ENCODE results near the gene SLC66A1. TPM values are rescaled to one million over a fixed set of nuclear protein-coding genes. Genes with fewer than 3 reads are reported as not detected.

SLC66A1 gene
- total RNA-seq, 1 donor, result 18.6 TPM

GRCh38 chr1:19360843-19361610 is 48.9 kb downstream of the SLC66A1 start:
- no peak for TF ChIP-seq CTCF (IDR thresholded peaks at IDR 0.05; ENCODE audit: insufficient read depth, low read depth, low read length)
- DNase-seq (ENCODE audit: low read depth), result no peak
- no peak overlapping the region for H3K4me3 ChIP-seq (ENCODE audit: low read depth, low read length)

DNA sequence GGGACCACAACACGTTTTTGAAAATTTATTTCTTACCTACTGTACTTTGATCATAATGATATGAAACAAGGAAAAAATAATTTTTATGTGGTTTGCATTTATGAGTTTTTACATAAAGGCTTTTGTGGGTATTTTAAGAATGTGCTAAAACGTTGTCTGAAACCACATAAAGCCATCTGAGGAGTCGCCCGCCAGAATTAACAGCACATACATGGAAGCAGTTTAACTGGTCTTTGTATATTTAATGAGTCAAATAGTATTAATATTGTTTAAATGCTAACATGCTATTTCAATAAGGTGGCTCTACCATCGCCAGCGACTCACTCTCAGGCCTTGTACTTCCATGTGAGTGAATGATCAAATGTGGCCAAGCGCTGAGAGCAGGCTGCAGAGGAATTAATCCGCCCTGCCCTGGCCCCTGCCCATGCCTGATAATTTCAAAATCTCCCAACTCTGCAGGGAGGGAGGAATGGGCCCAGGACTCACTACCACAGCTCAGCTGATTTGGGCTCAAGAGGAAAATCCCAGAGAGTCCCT is 49.6 kb downstream of the SLC66A1 start:
- DNase-seq (ENCODE audit: low read depth), result no peak
- TF ChIP-seq CTCF (IDR thresholded peaks at IDR 0.05; ENCODE audit: insufficient read depth, low read depth, low read length), result no peak

GRCh38 chr1:19363536-19364152 is 51.5 kb downstream of the SLC66A1 start:
- no peak for TF ChIP-seq CTCF (IDR thresholded peaks at IDR 0.05; ENCODE audit: insufficient read depth, low read depth, low read length)
- DNase-seq (ENCODE audit: low read depth), result no peak
- H3K4me3 ChIP-seq (ENCODE audit: low read depth, low read length), result no peak overlapping the region

More for the DNA sequence above, 49.6 kb downstream of the SLC66A1 start:
- H3K4me3 ChIP-seq (ENCODE audit: low read depth, low read length), result no peak overlapping the region

- DNase-seq (ENCODE audit: low read depth), result no peak
- no peak for TF ChIP-seq CTCF (IDR thresholded peaks at IDR 0.05; ENCODE audit: insufficient read depth, low read depth, low read length)
These were observed 53.6 kb downstream of the SLC66A1 start for GRCh38 chr1:19365721-19366120.

DNA sequence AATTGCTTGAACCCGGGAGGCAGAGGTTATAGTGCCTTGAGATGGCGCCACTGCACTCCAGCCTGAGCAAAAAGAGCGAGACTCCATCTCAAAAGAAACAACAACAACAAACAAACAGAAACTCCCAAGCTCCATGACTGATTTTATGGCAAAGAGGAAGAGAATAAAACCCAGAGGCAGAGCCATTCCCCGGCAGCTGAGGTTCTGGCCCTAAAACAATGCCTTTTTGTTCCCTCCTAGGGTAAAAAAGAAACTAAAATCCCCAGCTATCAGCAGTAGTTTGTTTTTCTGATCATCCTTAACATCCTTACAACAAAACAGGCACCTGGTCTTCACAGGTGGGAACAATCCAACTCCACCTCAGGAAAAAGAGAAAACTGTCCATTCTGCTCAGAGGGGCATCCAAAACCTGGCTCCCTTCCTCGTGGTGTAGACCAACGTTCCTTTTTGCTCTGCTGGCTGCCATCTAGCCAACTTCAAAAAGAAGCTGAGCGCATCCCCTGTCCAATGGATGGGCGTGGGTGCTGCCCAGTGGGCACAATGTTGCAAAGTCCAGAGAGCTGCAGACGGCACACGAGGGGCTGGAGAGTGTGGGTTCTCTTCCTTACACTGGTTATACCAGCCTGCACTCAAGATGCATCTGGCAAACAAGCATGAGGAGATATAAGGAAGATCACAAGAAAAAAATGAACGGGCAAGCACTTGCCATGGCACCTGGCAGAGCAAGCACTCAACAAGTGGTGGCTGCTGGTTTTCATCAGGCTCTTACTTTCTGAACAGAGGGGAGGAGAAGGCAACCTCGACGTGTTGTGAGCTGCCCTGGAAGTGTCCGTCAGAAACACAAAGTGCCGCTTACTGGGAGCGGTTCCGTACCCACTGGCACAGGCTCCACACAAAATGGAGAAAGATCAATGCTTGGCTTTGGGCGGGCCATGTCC is 54.7 kb downstream of the SLC66A1 start:
- DNase-seq (ENCODE audit: low read depth), result no peak
- H3K4me3 ChIP-seq (ENCODE audit: low read depth, low read length), result no peak overlapping the region
- no peak for TF ChIP-seq CTCF (IDR thresholded peaks at IDR 0.05; ENCODE audit: insufficient read depth, low read depth, low read length)

More at GRCh38 chr1:19365721-19366120, 53.6 kb downstream of the SLC66A1 start:
- no peak overlapping the region for H3K4me3 ChIP-seq (ENCODE audit: low read depth, low read length)

DNA sequence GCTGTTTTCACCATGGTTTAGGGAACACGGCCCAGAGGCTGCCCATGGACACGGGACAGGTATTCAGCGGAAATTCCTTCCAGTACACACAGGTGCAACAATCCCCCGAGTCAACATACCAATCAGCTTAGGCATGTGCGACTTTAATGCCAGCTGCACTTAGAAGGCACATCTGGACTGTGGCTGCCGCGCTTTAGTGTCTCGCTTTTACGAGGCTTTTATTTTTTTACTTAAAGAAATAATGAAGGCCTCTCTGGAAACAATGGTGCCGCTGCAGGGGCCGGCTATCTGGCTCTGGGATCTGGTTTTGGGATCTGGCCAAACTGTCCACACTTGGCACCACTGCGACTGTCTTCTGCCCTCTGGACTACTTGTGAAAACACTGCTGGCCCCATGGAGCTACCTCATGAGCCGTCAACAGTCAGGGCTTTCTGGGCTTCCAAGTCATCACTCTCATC is 55.5 kb downstream of the SLC66A1 start:
- no peak for TF ChIP-seq CTCF (IDR thresholded peaks at IDR 0.05; ENCODE audit: insufficient read depth, low read depth, low read length)
- no peak overlapping the region for H3K4me3 ChIP-seq (ENCODE audit: low read depth, low read length)
- DNase-seq (ENCODE audit: low read depth), result no peak

Measured in fibroblast of villous mesenchyme (primary cell).